Lower lobe of right lung (tissue), 2 donors: ENCODE measurements around the gene NKAIN4. TPM values are rescaled to one million over a fixed set of nuclear protein-coding genes. Genes with fewer than 3 reads are reported as not detected.

Source experiments
- ATAC-seq, 2 donors: fragments of 200-7000 bp; cut with Tn5 transposase; one replicate each; pipeline ENCODE4 v1.9.1; 2020 to 2022; ENCODE audit warnings: mild to moderate bottlenecking in 2 of 2, moderate library complexity in 2 of 2
- DNase-seq: peaks from one replicate; pipeline ENCODE4 v3.0.0-alpha.2; 2020
- H3K27ac ChIP-seq: fragments of 200-600 bp; one replicate; pipeline ENCODE4 v1.8.0; 2022
- H3K27me3 ChIP-seq: fragments of 200-600 bp; one replicate; pipeline ENCODE4 v1.8.0; 2022; ENCODE audit warnings: low read depth
- H3K36me3 ChIP-seq: fragments of 200-600 bp; one replicate; pipeline ENCODE4 v1.8.0; 2022; ENCODE audit warnings: mild to moderate bottlenecking
- H3K4me1 ChIP-seq: fragments of 200-600 bp; one replicate; pipeline ENCODE4 v1.8.0; 2022
- H3K4me3 ChIP-seq: fragments of 200-600 bp; one replicate; pipeline ENCODE4 v1.8.0; 2022; ENCODE audit warnings: mild to moderate bottlenecking
- H3K9me3 ChIP-seq: fragments of 200-600 bp; one replicate; pipeline ENCODE4 v1.8.0; 2022
- CTCF ChIP-seq: fragments of 200-600 bp; IDR thresholded peaks from one replicate; pipeline ENCODE4 v1.8.0; 2022; ENCODE audit warnings: antibody characterized with exemption, mild to moderate bottlenecking
- intact Hi-C: fragments of 100-400 bp; cut with DNase I; formaldehyde crosslinking; loops from one replicate; pipeline ENCODE4 v1.11.0; 2022
- total RNA-seq: library from RNA; stranded (reverse); fragmentation: NEBNext Ultra II Directional; extraction: Animal tissue kit (Norgen Biotek cat#: 25700); gene quantifications from one replicate; pipeline ENCODE4 v1.2.1, GENCODE V29; 2021
- donor health status: DM: no; HTN: yes; CAD: no; lungs with severe emphysema.

The NKAIN4 gene
- total RNA-seq, 1 donor from 2014 or later = not detected

GRCh38 chr20:63280929-63281545 lies 26.8 kb upstream of the NKAIN4 start:
- H3K4me1 ChIP-seq = no peaks in the 10 kb centered on the region
- H3K9me3 ChIP-seq = no peaks in the 10 kb centered on the region
- intact Hi-C loops = no loop called here
- no peak overlapping the region for H3K4me3 ChIP-seq
- peaks cover 100% of the 10 kb centered on the region for H3K36me3 ChIP-seq
- no peak for DNase-seq
- no peak overlapping the region for H3K27ac ChIP-seq
- TF ChIP-seq CTCF = no peak
- ATAC-seq = no peak
- H3K27me3 ChIP-seq = no peaks in the 10 kb centered on the region

GRCh38 chr20:63280371-63280770 lies 26.1 kb upstream of the NKAIN4 start:
- no peak overlapping the region for H3K27ac ChIP-seq
- peaks cover under 1% of the 10 kb centered on the region for H3K4me1 ChIP-seq
- intact Hi-C loops = no loop called here
- no peak for TF ChIP-seq CTCF
- H3K36me3 ChIP-seq = peaks cover 99% of the 10 kb centered on the region
- no peaks in the 10 kb centered on the region for H3K27me3 ChIP-seq
- H3K9me3 ChIP-seq = no peaks in the 10 kb centered on the region
- DNase-seq (no peak), ATAC-seq (no peak)
- no peak overlapping the region for H3K4me3 ChIP-seq

- no peak for DNase-seq
- Histone ChIP-seq H3K27me3 (no peaks in the 10 kb centered on the region), H3K4me1 (peaks cover 4% of the 10 kb centered on the region), H3K27ac (no peak overlapping the region), H3K9me3 (no peaks in the 10 kb centered on the region), H3K4me3 (no peak overlapping the region), H3K36me3 (peaks cover 94% of the 10 kb centered on the region)
- no peak for TF ChIP-seq CTCF
- ATAC-seq = no peak
- intact Hi-C loops = no loop called here
Measured at GRCh38 chr20:63279931-63280330, 25.7 kb upstream of the NKAIN4 start.

- Histone ChIP-seq H3K9me3 (no peaks in the 10 kb centered on the region), H3K4me3 (no peak overlapping the region), H3K4me1 (peaks cover 17% of the 10 kb centered on the region), H3K27me3 (no peaks in the 10 kb centered on the region), H3K27ac (no peak overlapping the region), H3K36me3 (peaks cover 82% of the 10 kb centered on the region)
- TF ChIP-seq CTCF = no peak
- DNase-seq (no peak), ATAC-seq (no peak)
- intact Hi-C loops = no loop called here
Measured at GRCh38 chr20:63278661-63279060, 24.4 kb upstream of the NKAIN4 start.

GRCh38 chr20:63277466-63278272 lies 23.4 kb upstream of the NKAIN4 start:
- Histone ChIP-seq H3K27me3 (no peaks in the 10 kb centered on the region), H3K4me1 (peaks cover 23% of the 10 kb centered on the region), H3K9me3 (no peaks in the 10 kb centered on the region), H3K36me3 (peaks cover 72% of the 10 kb centered on the region), H3K4me3 (no peak overlapping the region), H3K27ac (no peak overlapping the region)
- no peak for ATAC-seq
- TF ChIP-seq CTCF = no peak
- intact Hi-C loops = no loop called here
- no peak for DNase-seq
